ENCODE measurements around the gene SMDT1.

The SMDT1 gene, protein sequence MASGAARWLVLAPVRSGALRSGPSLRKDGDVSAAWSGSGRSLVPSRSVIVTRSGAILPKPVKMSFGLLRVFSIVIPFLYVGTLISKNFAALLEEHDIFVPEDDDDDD

DNA sequence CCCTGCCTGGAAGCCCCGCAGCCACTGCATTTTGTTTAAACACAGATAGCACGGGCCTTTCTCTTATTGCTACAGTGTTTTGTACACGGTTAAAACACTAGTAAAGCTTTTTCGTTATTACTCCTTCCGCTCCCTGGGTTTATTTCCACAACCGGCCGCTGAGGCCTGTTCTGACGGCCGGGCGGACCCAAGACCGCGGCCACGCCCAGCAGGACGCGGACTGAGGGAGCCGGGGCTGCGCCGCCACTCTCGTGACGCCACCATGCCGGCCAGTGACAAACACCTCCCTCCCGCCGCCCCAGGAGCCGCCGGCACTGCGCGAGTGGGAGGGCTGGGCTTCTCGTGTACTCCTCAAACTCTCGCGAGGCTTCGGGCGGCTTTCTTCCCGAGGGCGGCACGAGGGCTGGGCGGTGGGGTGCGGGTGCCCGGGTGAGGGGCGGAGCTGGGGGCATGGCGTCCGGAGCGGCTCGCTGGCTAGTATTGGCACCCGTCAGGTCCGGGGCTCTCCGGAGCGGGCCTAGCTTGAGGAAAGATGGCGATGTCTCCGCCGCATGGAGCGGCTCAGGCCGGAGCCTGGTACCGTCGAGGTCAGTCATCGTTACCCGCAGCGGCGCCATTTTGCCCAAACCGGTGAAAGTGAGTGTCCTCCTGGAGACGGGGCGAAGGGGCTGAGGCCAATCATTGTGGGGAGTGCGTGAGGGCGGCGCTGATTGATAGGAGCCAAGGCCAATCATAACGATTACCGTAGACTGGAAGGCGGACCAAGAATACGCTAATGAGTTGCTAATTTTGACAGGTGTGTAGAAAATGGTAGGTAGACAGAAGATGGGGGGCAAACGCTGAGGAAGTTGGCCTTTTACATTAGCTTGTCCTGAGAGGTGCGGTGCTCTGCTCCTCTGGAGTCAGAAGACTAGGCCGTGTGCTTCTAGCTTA, at the start of gene SMDT1:
Gene SMDT1, plus strand, starts transcription at position 382 of the 933 bp plus-strand sequence. Its CDS starts 69 bp downstream, at position 451.
- DNase-seq: peak; percentile 98 to 99

DNA sequence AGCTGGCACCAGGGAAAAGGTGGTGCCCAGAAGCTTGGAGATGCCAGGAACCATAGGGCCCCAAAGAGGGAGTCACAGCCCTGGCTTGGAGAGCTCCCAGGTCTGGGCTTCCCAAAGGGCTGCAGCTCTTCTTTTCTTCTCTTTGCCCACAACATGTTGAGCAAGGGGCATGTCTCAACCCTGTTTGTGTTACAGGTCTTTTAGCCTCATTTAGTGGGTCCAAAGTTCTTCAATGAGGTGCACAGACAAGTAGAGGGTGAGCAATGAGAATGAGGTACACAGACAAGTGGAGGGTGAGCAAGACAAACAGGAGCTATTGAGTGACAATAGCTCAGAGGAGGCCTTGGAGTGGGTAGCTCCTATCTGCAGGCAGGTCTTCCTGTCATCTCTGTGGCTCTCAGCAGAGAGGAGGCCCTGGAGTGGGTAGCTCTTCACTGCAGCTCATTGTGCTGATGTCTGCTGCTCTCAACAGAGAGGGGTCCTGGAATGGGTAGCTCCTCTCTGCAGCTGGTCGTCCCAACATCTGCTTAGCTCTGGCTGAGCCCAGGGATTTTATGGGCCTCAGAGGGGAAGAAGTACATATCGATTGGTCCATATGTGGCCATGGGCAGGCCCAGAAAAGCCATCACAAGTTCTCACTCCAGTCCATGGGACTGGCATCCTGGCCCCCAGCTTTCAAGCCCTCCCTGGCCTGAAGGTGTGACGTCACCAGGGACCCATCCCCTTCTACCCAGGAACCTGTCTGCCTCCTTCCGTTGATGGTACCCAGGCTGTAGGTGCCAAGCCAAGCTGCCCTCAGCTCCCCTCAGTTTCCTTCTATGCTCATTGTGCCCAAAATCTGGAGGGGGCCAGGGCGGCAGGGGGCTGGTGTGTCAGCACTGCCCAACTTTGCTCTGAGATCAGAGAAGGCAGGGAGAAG, 46.0 kb upstream of the SMDT1 start:
- DNase-seq: no peak

DNA sequence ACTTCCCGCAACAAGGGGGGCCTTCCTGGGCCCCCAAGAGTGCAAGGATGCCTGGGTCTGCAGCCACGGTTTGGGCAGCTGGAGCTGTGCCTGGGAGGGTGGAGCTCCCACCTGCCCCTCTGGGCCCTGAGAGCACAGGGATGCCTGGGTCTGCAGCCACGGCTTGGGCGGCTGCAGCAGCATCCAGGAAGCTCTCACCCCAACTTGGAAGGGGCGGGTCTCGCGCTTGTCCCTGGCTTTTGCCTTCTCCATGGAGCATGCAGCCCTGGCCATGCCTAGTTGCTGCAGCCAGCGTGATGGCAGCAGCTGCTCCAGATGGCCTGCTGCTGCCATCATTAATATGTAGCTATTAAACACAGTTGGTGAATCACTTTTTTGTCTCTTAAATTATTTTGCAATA, 44.2 kb upstream of the SMDT1 start:
- DNase-seq: no peak

DNA sequence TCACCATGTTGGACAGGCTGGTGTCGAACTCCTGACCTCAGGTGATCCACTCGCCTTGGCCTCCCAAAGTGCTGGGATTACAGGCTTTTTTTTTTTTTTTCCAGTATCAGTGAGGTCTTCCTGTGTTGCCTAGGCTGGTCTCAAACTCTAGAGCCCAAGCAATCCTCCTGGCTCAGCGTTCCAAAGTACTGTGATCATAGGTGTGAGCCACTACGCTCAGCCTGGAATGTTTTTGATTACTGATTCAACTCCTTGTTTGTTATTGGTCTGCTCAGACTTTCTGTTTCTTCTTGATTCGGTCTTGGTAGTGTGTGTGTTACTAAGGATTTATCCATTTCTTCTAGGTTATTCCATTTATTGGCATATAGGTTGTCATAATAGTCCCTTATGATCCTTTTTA, 40.2 kb upstream of the SMDT1 start:
- DNase-seq: no peak

DNA sequence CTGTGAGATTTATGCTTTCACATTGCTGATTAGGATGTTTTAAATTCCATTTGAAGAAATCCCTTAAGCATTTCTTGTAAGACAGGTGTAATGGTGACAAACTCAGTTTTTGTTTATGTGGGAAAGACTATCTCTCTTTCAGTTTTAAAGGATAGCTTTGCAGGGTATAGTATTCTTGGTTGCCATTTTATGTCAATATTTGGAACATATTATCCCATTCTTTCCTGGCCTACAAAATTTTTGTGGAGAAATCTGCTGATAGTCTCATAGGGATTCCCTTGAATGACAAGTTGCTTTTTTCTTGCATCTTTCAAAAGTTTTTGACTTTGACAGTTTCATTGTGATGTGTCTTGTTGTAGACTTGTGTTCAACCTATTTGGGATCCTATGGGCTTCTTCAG, 37.7 kb upstream of the SMDT1 start:
- DNase-seq: no peak

DNA sequence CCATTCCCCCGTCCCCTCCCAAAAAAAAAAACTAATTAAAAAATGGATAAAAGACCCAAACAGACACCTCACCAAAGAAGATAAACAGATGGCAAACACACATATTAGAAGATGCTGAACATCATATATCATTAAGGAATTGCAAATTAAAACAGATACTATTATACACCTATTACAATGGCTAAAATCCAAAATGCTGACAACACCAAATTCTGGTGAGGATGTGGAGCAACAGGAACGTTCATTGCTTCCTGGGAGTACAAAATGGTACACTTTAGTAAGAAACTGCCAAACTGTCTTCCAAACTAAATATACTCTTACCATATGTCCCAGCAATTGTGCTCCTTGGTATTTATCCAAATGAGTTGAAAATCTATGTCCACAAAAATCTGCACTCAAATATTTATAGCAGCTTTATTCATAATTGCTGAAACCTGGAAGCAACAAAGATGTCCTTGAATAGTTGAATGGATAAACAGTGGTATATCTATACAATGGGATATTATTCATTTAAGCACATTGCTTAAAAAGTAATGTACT, 28.8 kb upstream of the SMDT1 start:
- DNase-seq: no peak

DNA sequence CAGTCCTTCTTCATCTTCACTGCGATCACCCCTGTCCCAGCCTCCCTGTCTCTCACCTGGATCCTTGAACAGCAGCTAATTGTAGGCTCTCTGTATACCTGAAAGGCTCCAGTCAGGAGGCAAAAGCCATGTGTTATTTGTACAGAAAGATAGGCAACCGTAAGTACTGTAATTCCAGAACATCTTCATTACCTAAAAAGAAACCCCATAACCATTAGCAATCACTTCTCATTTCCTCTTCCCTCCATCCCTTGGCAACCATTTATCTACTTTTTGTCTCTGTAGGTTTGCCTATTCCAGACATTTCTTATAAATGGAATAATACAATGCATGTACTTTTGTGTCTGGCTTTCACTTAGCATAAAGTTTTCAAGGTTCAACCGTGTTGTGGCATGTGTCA, 26.7 kb upstream of the SMDT1 start:
- no peak for DNase-seq

DNA sequence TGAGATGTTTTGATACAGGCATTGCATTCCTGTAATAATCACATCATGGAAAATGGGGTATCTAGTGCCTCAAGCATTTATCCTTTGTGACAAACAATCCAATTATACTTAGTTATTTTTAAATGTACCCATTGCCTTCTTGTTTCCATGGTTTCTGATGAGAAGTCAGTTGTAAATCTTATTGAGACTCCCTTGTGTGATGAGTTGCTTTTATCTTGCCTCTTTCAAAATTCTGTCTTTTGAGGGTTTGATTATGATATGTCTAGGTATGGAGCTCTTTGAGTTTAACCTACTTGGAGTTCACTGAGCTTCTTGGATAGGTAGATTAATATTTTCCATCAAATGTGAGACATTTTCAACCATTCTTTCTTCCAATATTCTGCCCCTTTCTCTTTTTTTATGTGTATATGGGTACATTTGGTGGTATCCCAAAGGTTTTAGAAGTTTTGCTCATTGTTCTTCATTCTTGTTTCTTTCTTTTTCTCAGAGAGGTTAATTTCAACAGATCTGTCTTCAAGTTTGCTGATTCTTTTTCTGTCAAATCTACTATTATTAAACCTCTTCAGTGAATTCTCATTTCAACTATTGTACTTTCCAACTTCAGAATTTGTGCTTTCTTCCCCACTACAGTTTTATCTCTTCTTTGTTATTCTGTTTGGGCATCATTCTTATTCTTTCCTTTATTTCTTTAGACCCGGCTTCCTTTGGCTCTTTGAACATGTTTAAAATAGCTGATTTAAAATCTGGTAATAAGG, 22.6 kb upstream of the SMDT1 start:
- no peak for DNase-seq

DNA sequence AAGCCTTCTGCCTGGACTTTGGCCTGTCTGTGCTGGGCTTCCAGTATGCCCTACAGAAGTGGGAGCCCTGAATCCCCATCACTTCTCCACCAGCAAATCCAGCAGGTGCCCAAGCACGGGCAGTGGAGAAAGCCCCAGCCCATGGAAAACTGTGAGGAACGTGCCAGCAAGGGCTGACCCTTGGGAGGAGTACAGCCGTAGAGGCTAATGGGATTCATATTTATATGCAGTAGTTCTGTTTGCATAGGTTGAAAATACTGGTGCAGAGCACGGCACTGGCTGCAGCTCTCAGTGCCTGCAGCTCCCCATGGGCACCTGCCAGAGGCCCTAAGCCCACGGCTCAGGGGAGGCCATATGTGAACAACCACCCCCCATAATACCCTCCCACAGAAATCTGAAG, 19.0 kb upstream of the SMDT1 start:
- no peak for DNase-seq

DNA sequence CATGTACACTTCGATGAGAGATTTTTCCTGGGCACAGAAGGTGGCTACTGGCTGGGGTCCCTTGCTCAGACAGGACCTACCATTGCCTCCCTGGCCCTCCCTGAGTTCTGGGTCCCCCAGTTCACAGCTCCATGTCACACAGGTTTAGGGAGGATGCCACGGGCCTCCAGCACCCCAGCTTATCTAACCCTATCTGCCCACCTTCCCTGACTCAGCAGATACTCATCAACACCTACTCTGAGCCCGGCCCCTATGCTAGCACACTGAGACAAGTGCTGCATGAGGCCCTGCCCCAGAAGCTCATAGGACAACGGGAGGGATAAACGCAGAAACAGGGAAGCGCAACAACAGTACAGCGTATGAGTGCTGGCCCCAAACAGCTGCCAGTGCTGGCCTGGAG, 18.5 kb upstream of the SMDT1 start:
- no peak for DNase-seq

DNA sequence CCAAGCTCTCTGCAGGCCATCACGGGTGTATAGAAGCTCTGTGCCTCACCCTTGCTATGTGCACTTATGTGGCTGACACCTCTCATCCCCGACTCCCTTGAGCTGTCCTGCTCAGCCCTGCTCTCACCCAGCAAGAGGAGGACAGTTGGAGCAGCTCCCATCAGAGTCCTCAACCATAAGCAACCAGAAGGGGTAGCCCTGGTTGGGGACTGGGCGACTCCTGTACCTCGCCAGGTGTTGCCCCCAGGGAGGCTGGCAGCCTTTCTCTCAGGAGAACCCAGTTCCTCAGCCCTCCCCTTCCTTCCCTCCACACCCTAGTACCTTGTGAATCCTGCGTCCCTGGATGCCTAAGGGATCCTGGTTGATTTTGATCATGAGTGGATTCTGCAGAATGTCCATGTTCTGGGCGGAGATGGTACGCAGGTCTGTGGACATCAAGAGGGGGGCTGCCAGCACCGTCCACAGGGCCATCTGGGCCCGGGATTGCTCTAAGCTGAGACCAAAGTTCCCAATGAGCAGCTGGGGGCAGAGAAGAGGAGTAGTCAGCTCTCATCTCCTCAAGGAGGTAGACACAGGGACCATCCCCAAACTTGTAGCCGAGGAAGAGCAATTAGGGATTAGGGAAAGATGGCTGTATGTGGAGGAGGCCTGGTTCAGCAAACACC, 16.9 kb upstream of the SMDT1 start:
- DNase-seq: no peak

DNA sequence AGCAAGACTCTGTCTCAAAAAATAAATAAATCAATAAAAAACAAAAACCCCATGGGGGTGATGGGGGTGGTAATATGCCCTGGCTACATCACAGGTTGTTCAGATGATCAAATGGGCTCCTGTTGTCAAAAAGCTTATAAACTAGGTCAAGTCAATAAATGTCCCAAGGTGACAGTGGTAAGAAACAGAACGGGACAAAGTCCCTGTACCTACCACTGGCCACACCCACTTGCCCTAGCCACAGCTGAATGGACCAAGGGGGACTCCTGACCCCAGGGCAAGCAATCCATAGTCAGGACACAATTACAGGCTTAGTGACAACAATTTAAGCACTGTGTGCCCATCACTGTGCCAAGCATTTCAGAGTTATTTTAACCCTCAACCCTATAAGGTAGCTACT, 14.9 kb upstream of the SMDT1 start:
- DNase-seq: no peak

DNA sequence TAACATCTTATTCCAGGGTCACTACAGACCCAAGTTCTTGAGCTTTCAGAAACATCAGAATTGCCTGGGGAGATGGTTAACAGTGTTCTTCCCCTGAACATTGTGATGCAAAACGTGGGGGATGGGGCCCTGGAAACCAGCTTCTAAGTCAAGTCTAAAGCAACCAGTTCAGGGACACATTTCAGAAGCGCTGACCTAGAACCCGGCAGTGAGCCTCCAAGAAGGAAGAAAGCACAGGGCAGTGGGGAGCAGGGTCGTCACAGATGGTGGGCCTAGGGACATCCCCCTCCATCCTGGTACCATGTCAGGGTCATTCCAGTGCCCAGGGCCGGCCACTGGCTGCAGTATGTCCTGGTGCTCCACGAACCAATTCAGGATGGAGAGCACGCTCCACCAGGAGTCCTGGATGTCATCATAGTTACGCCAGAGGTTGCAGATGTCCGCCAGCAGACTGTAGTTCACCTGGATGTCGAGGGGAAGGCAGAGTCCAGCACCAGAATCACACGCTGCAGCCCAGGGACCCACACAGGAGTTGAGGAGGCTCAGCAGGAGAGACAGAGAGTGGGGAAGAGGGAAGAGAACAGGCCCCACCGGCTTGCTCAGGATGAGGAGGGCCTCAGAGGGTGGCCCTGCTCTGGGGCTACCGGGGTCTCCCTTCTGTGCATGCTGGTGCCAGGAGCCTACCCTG, 13.9 kb upstream of the SMDT1 start:
- DNase-seq: no peak

DNA sequence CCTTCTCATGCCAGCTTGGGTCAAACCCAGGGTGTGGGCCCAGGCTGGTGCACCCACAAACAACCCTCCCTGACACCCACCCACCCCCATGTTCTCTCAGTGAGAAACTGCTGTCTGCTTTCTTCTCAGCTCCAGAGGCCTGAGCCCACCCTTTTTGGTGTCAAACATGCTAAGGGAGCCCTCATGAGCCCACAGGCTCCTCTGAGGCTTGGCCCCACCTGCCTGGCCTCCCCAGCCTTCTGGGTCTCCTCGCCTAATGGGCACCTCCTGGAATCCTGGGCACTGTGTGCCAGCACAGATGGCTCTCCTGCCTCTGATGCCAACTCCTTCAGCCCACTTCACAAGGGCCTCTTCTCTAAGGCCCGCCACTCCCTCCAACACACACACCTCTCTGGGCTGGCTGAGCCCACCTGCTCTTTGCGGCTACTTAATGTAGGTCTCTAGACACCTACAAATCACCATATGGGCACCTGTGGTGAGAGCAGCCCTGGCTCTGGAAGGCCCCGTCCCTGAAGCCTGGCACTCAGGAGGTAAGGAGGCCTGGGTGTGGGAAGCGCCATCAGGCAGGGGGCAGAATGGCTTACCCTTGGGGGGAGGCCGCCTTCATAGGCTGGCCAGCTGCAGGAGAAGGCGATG, 13.3 kb upstream of the SMDT1 start:
- no peak for DNase-seq

DNA sequence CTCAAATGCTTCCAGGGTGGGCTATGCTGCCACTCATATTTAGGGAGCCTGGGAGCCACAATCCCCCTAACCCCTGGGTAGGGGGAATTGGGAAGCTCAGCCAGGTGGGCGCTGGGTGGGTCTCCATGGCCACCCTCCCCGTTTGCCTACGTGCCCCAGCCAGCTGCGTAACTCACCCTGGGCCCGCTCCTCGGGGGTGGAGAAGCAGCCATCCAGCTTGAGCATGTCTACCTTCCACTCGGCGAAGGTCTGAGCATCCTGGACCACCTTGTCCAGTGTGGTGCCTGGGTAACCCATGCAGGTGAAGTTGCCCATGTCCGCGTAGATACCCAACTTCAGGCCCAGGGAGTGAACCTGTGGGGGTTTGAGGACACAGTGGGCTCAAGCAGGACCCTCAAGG, 12.6 kb upstream of the SMDT1 start:
- DNase-seq: no peak

DNA sequence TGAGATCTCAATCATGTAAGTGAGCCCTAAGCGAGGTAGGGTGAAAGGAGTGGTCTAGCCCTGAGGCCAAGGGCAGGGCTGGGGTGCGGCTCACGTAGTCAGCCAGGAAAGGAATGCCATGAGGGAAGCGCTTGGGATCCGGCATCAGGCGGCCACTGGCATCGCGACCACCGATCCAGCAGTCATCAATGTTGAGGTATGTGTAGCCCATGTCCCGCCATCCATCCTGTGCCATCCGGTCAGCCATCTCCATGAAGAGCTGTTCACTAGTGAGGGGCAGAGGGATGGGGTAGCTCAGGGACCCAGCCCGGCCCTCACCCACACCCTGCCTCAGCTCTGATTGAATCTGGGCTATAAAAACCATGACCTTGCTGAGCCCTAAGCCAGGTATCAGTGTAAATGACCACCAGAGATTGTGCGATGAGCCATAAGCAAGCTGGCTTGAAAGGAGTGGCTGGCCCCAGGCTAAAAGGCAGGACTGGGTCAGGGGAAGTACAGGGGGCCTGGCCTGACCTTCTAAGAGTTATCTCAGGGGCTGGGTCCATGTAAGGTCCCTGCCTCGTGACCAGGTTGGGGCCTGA, 11.7 kb upstream of the SMDT1 start:
- no peak for DNase-seq

DNA sequence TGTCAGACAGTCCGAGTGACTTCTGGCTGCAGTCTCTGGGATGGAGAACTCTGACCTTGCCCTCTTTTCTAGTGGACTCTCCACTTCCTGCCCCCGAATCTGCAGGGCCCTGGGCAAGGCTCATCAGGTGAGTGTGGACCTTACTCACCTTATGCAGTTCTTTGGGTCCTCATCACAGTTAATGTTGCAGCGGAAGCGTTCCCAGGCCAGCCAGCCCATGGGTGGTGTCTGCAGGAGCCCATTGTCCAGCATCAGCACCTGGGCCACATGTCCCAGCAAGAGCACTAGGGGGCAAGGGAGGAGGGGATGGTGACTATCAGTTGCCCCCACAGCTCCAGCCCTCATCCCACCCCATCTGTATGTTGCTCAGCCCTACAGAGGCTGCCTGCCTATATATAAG, 11.2 kb upstream of the SMDT1 start:
- DNase-seq: no peak

DNA sequence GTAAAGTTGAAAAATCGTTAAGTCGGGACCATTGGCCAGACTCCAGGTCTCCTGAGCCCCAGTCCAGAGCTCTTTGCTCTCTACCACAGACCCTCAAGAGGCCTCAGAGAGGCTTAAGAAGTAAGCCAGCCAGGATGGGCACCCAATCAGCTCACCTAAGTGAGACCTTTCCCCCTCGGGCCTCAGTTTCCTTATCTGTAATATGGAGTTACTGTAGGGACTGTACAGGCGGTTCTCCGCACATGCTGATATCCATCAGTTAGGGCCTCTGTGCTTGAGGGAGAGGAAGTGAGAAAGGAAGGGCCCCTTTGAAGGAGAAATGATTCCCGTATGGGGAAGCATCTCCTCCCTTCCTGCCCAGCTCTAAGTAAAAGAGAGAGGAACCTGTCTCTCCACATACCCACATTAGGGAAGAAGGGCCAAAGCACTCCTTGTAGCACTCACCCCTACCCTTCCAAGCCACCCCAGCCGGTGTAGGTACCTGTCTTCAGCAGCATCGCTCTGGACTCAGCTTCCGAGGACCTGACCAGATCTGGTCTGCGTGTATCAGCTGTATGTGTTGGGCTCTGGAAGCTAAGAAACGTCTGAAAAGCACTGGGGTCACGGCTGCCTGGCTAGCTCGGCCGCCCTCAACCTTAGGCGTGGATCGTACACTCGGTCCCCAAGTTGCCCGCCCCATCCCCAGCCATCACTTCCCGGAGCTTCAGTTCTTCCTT, 9.5 kb upstream of the SMDT1 start:
- no peak for DNase-seq

DNA sequence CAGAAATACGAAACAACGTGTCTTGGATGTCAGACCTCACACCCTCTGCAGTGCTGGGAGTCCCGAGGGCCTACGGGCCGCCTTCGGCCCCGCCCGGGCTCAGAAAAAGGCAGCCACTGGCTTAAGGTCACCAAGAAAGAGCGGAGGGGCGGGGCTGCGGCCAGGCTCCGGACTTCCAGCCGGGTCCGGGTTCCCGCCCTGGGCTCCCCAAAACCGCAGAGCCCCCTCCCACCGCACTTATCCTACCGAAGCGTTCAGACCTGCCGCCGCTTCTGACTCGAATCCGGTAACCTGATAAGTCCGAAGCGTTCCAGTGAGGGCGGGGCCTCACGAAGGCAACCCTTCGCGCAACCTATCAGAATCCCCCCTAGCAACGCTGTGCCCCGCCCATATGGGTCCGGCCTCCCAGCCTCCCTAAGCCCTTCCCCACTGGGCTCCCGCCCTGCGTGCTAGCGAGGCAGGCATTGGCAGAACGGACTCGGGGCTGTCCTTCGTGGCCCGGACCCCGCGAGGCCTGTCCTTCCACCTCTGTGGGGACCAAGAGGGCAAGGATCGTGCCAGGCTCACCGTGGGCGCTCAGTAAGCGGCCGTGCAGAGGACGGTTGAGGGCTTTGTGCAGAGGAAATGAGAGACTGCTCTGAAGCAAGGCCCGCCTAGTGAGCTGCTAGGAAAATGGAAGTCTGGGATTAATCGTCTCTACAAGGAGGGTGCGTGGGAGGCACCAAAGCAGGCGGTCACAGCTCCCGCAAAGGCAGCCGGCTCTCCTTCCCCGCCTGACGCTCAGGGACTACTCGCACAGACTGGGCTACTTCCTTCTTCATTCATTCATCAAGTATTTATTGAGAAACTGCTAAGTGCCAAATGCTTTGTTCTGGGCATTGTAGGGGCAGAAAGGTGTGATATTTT, 8.7 kb upstream of the SMDT1 start, which contains the start of gene NAGA:
Gene NAGA, minus strand, starts transcription at position 296 of the 906 bp plus-strand sequence. CDS start 515 bp downstream, outside the sequence.
- peak; percentile 87 to 88 for DNase-seq
